Activated T-cell treated with anti-CD3 and anti-CD28 coated beads, Interleukin-2, amount 50 U/mL, for 24 hours (primary cell): ENCODE measurements around the gene MYL10.
"Not testable (repeated sequence)": the region's sequence is repeated elsewhere in the genome, so short reads cannot be mapped to it uniquely, and the experiment has no call there.

Experiments used
- DNase-seq: peaks from one replicate; pipeline ENCODE4 v3.0.0-alpha.2; 2020
- H3K27ac Mint-ChIP-seq: 2 replicates; pipeline ENCODE4 v1.8.0; 2020; ENCODE audit warnings: mild to moderate bottlenecking, mixed read lengths
- H3K27me3 Mint-ChIP-seq: 2 replicates; pipeline ENCODE4 v1.8.0; 2020; ENCODE audit warnings: mixed read lengths
- H3K36me3 Mint-ChIP-seq: 2 replicates; pipeline ENCODE4 v1.8.0; 2020; ENCODE audit warnings: low read depth, mixed read lengths
- H3K4me1 Mint-ChIP-seq: 2 replicates; pipeline ENCODE4 v1.8.0; 2020; ENCODE audit warnings: low read depth, mixed read lengths
- H3K4me3 Mint-ChIP-seq: 2 replicates; pipeline ENCODE4 v1.8.0; 2020; ENCODE audit warnings: mild to moderate bottlenecking, moderate library complexity, mixed read lengths
- H3K9me3 Mint-ChIP-seq: 2 replicates; pipeline ENCODE4 v1.8.0; 2020; ENCODE audit warnings: mixed read lengths

The MYL10 gene

DNA sequence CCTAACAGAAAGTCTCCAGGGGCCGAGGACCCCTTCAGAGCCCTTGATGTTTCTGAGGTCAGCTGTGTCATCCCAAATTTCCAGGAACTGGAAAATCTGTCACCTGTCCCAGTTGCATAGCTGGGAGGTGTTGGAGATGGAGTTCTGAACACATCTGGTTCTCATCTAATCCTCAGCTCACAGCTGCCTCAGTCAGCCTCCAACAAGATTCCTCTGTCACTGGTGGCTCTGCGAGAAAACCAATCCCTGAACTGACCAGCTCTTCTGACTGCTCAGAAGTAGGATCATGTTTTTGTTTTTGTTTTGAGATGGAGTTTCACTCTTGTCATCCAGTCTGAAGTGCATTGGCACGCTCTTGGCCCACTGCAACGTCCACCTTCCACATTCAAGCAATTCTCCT is 37.6 kb upstream of the MYL10 start:
- H3K4me3 Mint-ChIP-seq = no peak overlapping the region
- H3K27me3 Mint-ChIP-seq = no peaks in the 10 kb centered on the region
- no peak for DNase-seq
- no peaks in the 10 kb centered on the region for H3K36me3 Mint-ChIP-seq
- H3K27ac Mint-ChIP-seq = no peak overlapping the region
- H3K9me3 Mint-ChIP-seq = peaks cover 10% of the 10 kb centered on the region
- no peaks in the 10 kb centered on the region for H3K4me1 Mint-ChIP-seq

DNA sequence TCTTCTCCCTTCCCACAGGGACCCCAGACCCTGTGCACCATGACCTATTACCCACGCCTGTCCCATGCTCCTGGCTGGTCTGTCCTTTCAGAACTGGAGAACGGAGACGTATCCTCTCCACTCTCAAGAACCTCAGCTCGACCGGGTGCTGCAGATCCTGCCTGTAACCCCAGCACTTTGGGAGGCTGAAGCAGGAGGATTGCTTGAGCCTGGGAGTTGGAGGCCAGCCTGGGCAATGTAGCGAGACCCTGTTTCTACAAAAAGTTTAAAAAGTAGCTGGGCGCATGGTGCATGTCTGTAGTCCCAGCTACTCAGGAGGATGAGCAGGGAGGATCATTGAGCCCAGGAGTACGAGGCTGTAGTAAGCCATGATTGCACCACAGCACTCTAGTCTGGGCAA is 37.2 kb upstream of the MYL10 start:
- no peaks in the 10 kb centered on the region for H3K36me3 Mint-ChIP-seq
- H3K27ac Mint-ChIP-seq = no peak overlapping the region
- no peak overlapping the region for H3K4me3 Mint-ChIP-seq
- H3K9me3 Mint-ChIP-seq = peaks cover 10% of the 10 kb centered on the region
- H3K4me1 Mint-ChIP-seq = no peaks in the 10 kb centered on the region
- no peak for DNase-seq
- H3K27me3 Mint-ChIP-seq = no peaks in the 10 kb centered on the region

DNA sequence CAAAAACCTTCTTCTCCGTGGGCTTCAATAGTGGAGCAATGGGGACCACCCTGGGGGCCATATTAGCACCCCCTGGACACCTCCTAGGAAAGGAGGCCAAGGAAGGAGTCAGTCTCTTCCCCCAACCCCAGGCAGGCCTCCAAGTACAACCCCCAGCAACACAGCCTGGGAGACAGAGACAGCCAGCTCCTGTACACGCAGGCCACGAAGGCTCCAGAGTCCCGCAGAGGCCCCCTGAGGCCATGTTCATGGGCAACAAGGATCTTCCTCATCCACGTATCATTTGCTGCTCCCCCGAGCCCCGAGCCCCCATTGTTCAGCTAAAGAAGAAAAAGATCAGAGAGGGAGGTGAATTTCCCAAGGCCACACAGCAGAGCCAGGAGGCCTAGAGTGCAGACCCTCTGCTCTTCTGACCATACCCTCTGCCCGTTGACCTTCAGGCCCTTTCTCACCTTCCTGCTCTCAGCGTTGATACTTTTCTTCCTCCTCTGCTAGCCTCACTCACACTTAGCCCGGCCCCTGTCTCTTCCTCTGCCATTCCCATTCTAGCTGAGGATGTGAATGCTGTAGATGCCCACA is 35.9 kb upstream of the MYL10 start:
- no peak for DNase-seq
- Mint-ChIP-seq H3K27me3 (peaks cover 5% of the 10 kb centered on the region), H3K9me3 (peaks cover 10% of the 10 kb centered on the region), H3K27ac (no peak overlapping the region), H3K4me1 (no peaks in the 10 kb centered on the region), H3K36me3 (no peaks in the 10 kb centered on the region), H3K4me3 (no peak overlapping the region)

DNA sequence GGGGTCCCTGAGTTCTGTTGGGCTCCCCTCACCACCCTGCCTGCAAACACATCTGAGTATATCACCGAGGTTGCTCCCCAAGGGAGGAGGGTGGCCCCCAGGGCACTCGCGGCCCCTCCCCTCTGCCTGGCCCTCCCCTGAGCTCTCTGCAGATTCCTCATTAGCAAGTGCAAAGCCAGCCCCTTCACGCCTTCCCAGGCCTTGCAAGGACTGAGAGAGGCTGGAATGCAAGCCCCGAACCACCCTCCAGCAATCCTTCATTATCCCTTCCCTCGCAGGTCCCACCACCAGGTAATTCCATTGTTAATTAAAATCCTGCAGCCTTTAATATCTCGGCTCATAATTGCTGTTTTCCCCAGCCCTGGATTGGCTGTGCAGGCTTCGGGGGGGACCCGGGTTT is 35.3 kb upstream of the MYL10 start:
- H3K4me3 Mint-ChIP-seq = no peak overlapping the region
- H3K4me1 Mint-ChIP-seq = no peaks in the 10 kb centered on the region
- H3K9me3 Mint-ChIP-seq = peaks cover 10% of the 10 kb centered on the region
- H3K27ac Mint-ChIP-seq = no peak overlapping the region
- no peaks in the 10 kb centered on the region for H3K36me3 Mint-ChIP-seq
- H3K27me3 Mint-ChIP-seq = peaks cover 5% of the 10 kb centered on the region
- DNase-seq = no peak

DNA sequence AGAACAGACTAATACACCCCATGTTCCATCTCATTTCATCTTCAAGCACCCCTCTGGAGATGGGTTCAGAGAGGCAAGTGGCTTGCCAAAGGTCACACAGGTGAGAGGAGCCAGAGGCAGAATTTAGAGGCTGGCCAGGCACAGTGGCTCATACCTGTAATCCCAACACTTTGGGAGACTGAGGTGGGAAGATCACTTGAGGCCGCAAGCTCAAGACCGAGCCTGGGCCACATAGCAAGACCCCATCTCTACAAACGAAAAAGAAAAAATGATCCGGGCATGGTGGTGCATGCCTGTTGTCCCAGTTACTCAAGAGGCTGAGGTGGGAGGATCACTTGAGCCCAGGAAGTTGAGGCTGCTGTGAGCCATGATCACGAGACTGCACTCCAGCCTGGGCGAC is 34.7 kb upstream of the MYL10 start:
- Mint-ChIP-seq H3K36me3 (no peaks in the 10 kb centered on the region), H3K27ac (no peak overlapping the region), H3K9me3 (peaks cover 10% of the 10 kb centered on the region), H3K4me3 (no peak overlapping the region), H3K27me3 (peaks cover 8% of the 10 kb centered on the region), H3K4me1 (no peaks in the 10 kb centered on the region)
- no peak for DNase-seq

DNA sequence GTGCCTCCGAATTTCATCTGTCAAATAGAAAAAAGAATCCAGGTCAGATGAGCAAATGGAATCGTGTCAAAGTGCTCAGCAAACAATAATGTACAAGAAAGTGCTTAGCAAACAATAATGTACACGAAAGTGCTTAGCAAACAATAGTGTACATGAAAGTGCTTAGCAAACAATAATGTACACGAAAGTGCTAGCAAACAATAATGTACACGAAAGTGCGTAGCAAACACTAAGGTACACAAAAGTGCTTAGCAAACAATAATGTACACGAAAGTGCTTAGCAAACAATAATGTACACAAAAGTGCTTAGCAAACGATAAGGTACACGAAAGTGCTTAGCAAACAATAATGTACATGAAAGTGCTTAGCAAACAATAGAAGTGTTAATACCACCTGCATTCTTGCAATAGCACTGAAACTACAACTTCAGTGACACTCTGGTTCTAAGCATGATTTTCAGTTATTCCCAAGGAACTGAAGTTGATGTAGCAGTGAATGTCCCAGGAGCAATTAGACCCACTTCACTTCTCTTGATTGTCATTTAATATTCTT is 33.4 kb upstream of the MYL10 start:
- Mint-ChIP-seq H3K36me3 (no peaks in the 10 kb centered on the region), H3K4me1 (no peaks in the 10 kb centered on the region), H3K27ac (no peak overlapping the region), H3K9me3 (peaks cover 7% of the 10 kb centered on the region), H3K4me3 (no peak overlapping the region), H3K27me3 (peaks cover 8% of the 10 kb centered on the region)
- DNase-seq = no peak

DNA sequence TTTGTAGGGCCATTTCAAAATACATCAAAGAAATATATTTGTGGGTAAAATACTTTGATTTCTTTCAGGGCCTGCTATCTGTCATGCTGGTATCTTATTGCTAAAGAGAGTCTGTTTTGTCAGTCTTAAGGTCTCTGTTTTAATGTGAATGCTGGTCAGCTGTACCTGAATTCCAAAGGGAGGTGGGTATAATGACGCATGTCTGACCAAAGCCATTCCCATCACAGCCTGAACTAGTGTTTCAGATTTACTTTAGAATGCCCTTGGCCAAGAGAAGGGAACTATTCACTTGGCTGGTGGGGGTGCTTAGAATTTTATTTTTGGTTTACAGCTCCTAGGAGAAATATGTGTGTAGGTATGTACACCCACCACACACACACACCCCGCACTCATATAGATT is 30.6 kb upstream of the MYL10 start:
- Mint-ChIP-seq H3K36me3 (no peaks in the 10 kb centered on the region), H3K9me3 (peaks cover 7% of the 10 kb centered on the region), H3K4me1 (no peaks in the 10 kb centered on the region), H3K27ac (no peak overlapping the region), H3K4me3 (no peak overlapping the region), H3K27me3 (peaks cover 20% of the 10 kb centered on the region)
- DNase-seq = no peak

DNA sequence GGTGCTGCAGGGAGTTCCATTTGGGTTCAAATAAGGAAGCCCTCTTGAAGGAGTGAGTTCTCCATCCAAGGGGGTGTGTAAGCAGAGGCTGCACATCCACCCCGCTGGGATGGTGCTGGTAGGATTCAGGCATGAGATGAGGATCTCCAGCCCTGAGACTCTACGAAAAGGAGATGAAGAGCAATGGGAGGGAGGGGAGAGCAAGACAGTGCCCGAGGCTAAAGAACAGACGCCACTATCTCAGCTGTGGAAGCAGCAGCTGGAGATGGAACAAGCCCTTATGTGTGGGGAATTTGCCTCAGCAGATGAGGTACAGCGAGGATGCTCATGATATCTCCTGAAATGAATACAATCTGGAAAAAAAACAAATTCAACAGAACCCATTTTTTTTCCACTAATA is 28.1 kb upstream of the MYL10 start:
- Mint-ChIP-seq H3K27me3 (peaks cover 28% of the 10 kb centered on the region), H3K9me3 (peaks cover under 1% of the 10 kb centered on the region), H3K4me3 (no peak overlapping the region), H3K36me3 (no peaks in the 10 kb centered on the region), H3K27ac (no peak overlapping the region), H3K4me1 (no peaks in the 10 kb centered on the region)
- no peak for DNase-seq

DNA sequence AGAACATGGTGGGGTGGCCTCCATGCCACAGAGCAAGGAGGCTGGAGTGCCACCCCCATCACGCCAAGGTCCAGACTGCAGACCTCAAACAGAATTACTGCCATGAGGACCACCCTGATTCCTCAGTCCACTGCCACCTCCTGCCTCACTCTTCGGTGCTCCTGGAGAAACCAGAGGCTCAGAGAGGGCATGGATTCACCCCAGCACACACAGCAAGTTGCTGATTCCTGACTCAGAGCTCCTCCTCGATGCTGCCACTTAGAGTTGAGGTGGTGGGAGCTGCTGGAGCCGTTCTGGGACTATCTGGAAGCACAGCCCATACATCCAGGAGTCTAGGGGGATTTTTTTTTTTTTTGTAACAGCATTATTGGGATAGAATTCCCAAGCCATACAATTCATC is 22.0 kb upstream of the MYL10 start:
- Mint-ChIP-seq H3K4me3 (no peak overlapping the region), H3K36me3 (no peaks in the 10 kb centered on the region), H3K27me3 (peaks cover 39% of the 10 kb centered on the region), H3K27ac (no peak overlapping the region), H3K4me1 (no peaks in the 10 kb centered on the region), H3K9me3 (no peaks in the 10 kb centered on the region)
- no peak for DNase-seq

DNA sequence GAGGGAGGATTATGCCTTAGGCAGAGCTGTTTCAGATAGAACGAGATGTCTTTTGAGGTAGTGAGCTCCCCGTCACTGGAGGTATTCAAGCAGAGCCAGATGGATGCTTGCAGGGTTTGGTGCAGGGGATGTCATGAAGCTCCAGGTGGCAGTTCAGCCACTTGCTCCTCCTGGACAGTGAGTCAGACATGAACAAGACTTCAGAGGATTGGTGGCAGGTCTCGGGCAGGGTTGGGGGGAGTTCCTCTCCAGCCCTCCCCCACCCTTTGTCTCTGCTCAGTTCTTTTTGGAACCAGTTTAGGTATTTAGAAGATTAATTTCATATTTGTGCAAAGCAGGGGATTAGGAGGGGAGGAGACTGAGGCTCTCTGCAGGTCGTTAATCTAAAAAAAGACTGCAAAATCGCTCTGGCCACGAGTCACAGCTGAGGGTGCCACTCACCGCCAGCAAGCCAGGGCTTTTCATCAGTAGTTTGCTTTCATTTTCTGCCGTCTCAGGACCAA is 21.5 kb upstream of the MYL10 start:
- Mint-ChIP-seq H3K4me3 (no peak overlapping the region), H3K4me1 (no peaks in the 10 kb centered on the region), H3K36me3 (no peaks in the 10 kb centered on the region), H3K9me3 (no peaks in the 10 kb centered on the region), H3K27ac (no peak overlapping the region), H3K27me3 (peaks cover 39% of the 10 kb centered on the region)
- no peak for DNase-seq

DNA sequence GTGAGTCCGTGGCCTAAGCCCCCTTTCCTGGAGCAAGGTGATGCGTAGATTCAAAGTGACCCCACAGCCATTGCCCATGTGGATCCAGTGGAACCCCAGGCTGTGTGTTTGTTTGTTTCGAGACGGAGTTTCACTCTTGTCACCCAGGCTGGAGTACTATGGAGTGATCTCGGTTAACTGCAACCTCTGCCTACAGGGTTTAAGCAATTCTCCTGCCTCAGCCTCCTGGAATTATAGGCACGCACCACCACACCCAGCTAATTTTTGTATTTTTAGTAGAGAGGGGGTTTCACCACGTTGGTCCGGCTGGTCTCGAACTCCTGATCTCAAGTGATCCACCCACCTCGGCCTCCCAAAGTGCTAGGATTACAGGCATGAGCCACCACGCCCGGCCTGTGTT is 18.8 kb upstream of the MYL10 start:
- not testable (repeated sequence) for H3K27ac Mint-ChIP-seq, H3K9me3 Mint-ChIP-seq, DNase-seq, H3K36me3 Mint-ChIP-seq, H3K4me3 Mint-ChIP-seq, H3K4me1 Mint-ChIP-seq
- peaks cover 35% of the 10 kb centered on the region for H3K27me3 Mint-ChIP-seq

DNA sequence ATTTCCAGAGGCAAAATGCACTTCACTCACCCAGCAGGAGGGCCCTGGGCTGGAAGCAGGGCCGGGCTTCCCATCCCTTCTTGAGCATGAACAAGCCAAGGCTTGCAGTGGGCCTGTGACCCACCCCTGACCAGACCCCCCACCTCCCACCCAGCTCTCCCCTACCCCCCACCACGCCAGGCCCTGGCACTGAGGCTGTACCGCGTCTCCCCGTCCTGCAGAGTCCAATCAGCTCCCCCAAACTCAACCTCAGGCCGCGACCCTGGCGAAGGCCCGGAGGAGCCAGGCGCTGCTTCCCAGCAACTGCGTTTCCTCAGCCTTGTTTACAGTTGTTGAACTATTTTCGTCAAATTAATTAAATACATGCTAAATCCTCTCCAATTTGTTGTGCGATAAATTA is 16.9 kb upstream of the MYL10 start:
- no peaks in the 10 kb centered on the region for H3K9me3 Mint-ChIP-seq
- H3K4me1 Mint-ChIP-seq = no peaks in the 10 kb centered on the region
- no peak overlapping the region for H3K27ac Mint-ChIP-seq
- no peaks in the 10 kb centered on the region for H3K36me3 Mint-ChIP-seq
- H3K4me3 Mint-ChIP-seq = no peak overlapping the region
- peaks cover 20% of the 10 kb centered on the region for H3K27me3 Mint-ChIP-seq
- no peak for DNase-seq

DNA sequence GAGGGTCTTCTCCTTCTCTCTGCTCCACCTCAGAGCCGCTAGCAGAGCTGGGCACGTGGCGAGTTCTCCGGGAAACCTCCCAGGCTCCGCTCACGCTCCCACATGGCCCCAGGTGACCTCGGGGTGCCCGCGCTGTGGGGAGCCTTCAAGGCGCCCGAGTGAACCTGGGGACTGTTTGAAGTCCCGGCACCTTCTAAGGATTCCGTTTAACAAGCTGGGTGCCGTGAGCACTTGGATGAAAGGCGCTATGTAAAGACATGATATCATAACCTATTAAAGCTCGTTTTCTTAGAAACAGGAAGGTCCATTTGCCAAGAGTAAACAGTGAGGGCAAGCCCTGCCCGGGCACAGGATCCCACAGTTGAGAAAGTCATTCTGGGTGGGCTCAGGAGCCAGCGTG is 15.8 kb upstream of the MYL10 start:
- H3K27me3 Mint-ChIP-seq = peaks cover 10% of the 10 kb centered on the region
- H3K27ac Mint-ChIP-seq = no peak overlapping the region
- no peak for DNase-seq
- H3K4me1 Mint-ChIP-seq = no peaks in the 10 kb centered on the region
- no peaks in the 10 kb centered on the region for H3K9me3 Mint-ChIP-seq
- no peaks in the 10 kb centered on the region for H3K36me3 Mint-ChIP-seq
- no peak overlapping the region for H3K4me3 Mint-ChIP-seq

DNA sequence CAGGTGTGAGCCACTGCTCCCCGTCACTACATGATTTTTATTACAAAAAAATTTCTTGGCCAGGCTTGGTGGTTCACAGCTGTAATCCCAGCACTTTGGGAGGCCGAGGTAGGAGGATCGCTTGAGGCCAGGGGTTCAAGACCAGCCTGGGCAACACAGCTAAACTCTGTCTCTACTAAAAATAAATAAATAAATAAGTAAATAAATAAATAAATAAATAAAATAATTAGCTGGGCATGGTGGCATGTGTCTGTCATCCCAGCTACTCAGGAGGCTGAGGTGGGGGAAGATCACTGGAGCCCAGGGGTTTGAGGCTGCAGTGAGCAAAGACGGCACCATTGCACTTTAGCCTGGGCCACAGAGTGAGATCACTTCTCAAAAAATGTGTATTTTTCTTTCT is 10.0 kb upstream of the MYL10 start:
- not testable (repeated sequence) for DNase-seq, H3K4me1 Mint-ChIP-seq, H3K27ac Mint-ChIP-seq

DNA sequence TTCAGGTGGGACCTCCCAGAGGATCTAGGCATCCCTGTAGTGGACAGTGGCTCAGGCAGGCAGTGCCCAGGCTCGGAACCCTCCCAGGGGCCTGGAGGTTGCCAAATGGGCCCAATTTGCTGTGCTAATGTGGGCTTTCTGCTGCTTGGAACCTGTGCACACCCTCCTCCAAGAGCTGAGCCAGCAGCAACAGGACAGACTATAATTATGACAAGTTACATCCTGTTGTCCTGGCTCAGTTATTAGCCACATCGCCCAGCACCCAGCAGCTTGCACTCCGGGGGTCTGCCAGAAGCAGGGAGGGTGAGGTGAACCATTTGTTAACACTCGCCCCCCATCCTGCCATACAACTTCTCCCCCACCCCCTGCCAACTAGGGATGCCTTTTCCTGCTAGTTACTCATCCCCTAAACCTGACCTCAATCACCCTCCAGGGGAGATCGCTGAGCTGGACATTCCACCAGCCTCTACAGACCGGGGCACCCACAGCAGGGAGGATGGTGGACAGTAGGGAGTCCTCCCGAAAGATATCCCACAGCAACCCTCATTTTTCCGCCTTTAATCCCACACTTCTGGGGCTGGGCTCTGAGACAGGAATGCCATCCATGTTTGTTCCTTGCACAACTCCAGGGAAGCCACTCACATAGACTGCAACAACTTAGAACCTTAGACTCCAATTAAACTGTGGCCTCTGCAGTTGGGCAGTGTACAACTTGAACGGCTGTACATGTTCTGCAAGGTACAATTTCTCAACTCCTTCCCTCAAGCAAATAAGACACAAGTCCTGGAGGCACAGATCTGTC is 7.9 kb upstream of the MYL10 start:
- H3K9me3 Mint-ChIP-seq = peaks cover 8% of the 10 kb centered on the region
- no peaks in the 10 kb centered on the region for H3K36me3 Mint-ChIP-seq
- no peak for DNase-seq
- no peaks in the 10 kb centered on the region for H3K4me1 Mint-ChIP-seq
- no peak overlapping the region for H3K4me3 Mint-ChIP-seq
- no peak overlapping the region for H3K27ac Mint-ChIP-seq
- H3K27me3 Mint-ChIP-seq = no peaks in the 10 kb centered on the region

More for the DNA sequence above, 10.0 kb upstream of the MYL10 start:
- not testable (repeated sequence) for H3K4me3 Mint-ChIP-seq, H3K36me3 Mint-ChIP-seq, H3K9me3 Mint-ChIP-seq, H3K27me3 Mint-ChIP-seq
